NB4 (cell line): ENCODE measurements around the gene ANKRD37.

Experiments used
- DNase-seq: peaks from one replicate; pipeline ENCODE4 v3.0.0; 2010; ENCODE audit warnings: low read depth
- H3K4me3 ChIP-seq: one replicate; pipeline ENCODE4 v1.5.1; 2011; ENCODE audit warnings: mild to moderate bottlenecking, low read depth, low read length, moderate library complexity
- MAX ChIP-seq: IDR thresholded peaks from 2 replicates; pipeline ENCODE4 v1.6.1; 2011; ENCODE audit warnings: low read depth, low read length
- MYC ChIP-seq: IDR thresholded peaks from 2 replicates; pipeline ENCODE4 v1.6.1; 2011; ENCODE audit warnings: low read depth, low read length
- POLR2A ChIP-seq: IDR thresholded peaks from 2 replicates; pipeline ENCODE4 v1.6.1; 2011; ENCODE audit warnings: mild to moderate bottlenecking; ENCODE audit not compliant: insufficient read length; ENCODE audit errors: extremely low read depth
- TF ChIP-seq, protein P1 (sequence below): IDR thresholded peaks from one replicate; pipeline ENCODE4 v1.5.1; 2012; ENCODE audit warnings: low read depth, low read length

ANKRD37 gene

GRCh38 chr4:185408432-185408831 is 11.8 kb downstream of the ANKRD37 start:
- TF ChIP-seq POLR2A (no peak), MAX (no peak), MYC (no peak)
- TF ChIP-seq, protein P1, sequence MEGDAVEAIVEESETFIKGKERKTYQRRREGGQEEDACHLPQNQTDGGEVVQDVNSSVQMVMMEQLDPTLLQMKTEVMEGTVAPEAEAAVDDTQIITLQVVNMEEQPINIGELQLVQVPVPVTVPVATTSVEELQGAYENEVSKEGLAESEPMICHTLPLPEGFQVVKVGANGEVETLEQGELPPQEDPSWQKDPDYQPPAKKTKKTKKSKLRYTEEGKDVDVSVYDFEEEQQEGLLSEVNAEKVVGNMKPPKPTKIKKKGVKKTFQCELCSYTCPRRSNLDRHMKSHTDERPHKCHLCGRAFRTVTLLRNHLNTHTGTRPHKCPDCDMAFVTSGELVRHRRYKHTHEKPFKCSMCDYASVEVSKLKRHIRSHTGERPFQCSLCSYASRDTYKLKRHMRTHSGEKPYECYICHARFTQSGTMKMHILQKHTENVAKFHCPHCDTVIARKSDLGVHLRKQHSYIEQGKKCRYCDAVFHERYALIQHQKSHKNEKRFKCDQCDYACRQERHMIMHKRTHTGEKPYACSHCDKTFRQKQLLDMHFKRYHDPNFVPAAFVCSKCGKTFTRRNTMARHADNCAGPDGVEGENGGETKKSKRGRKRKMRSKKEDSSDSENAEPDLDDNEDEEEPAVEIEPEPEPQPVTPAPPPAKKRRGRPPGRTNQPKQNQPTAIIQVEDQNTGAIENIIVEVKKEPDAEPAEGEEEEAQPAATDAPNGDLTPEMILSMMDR: no peak
- H3K4me3 ChIP-seq: no peak overlapping the region
- DNase-seq: no peak

- H3K4me3 ChIP-seq: no peak overlapping the region
- no peak for DNase-seq
- no peak for TF ChIP-seq POLR2A
- TF ChIP-seq, protein P1: no peak
- no peak for TF ChIP-seq MAX
- no peak for TF ChIP-seq MYC
Observed at GRCh38 chr4:185411849-185412248, 15.2 kb downstream of the ANKRD37 start.

- TF ChIP-seq MAX (no peak), MYC (no peak), POLR2A (no peak)
- TF ChIP-seq, protein P1: no peak
- no peak overlapping the region for H3K4me3 ChIP-seq
- no peak for DNase-seq
Observed at GRCh38 chr4:185412412-185412811, 15.8 kb downstream of the ANKRD37 start.

- DNase-seq: no peak
- H3K4me3 ChIP-seq: no peak overlapping the region
- TF ChIP-seq, protein P1: no peak
- TF ChIP-seq MAX (no peak), POLR2A (no peak), MYC (no peak)
Observed at GRCh38 chr4:185416955-185417354, 20.3 kb downstream of the ANKRD37 start.

GRCh38 chr4:185421366-185422124 is 24.9 kb downstream of the ANKRD37 start:
- TF ChIP-seq, protein P1: no peak
- TF ChIP-seq POLR2A (no peak), MAX (no peak), MYC (no peak)
- no peak for DNase-seq
- H3K4me3 ChIP-seq: no peak overlapping the region
